HG02938 (cell line): ENCODE measurements around the gene ZNF445.
"Not testable (repeated sequence)": the region's sequence is repeated elsewhere in the genome, so short reads cannot be mapped to it uniquely, and the experiment has no call there.

Source experiments
- ATAC-seq: cut with Tn5 transposase; IDR thresholded peaks from one replicate; pipeline ENCODE4 v1.9.1; 2021; ENCODE audit warnings: mild to moderate bottlenecking, moderate library complexity; ENCODE audit not compliant: unreplicated experiment

Gene ZNF445

GRCh38 chr3:44476963-44477311 lies 533 bp downstream of the ZNF445 start:
- no peak for ATAC-seq

- ATAC-seq, result no peak
These were observed 1.3 kb downstream of the ZNF445 start for GRCh38 chr3:44476181-44476611.

- ATAC-seq, result not testable (repeated sequence)
These were observed 2.6 kb downstream of the ZNF445 start for GRCh38 chr3:44474886-44475285.

GRCh38 chr3:44470430-44470829 lies 7.0 kb downstream of the ZNF445 start:
- no peak for ATAC-seq

GRCh38 chr3:44469914-44470313 lies 7.6 kb downstream of the ZNF445 start:
- no peak for ATAC-seq

GRCh38 chr3:44468572-44469520 lies 8.6 kb downstream of the ZNF445 start:
- ATAC-seq, result no peak

GRCh38 chr3:44468099-44468537 lies 9.4 kb downstream of the ZNF445 start:
- not testable (repeated sequence) for ATAC-seq

GRCh38 chr3:44467241-44467640 lies 10.2 kb downstream of the ZNF445 start:
- no peak for ATAC-seq

- ATAC-seq, result not testable (repeated sequence)
These were observed 12.6 kb downstream of the ZNF445 start for GRCh38 chr3:44464920-44465319.

- no peak for ATAC-seq
These were observed 13.0 kb downstream of the ZNF445 start for GRCh38 chr3:44464509-44464908.

GRCh38 chr3:44460050-44460449 lies 17.4 kb downstream of the ZNF445 start:
- not testable (repeated sequence) for ATAC-seq

- ATAC-seq, result no peak
These were observed 22.2 kb downstream of the ZNF445 start for GRCh38 chr3:44455318-44455717.

GRCh38 chr3:44454258-44454657 lies 23.2 kb downstream of the ZNF445 start:
- ATAC-seq, result no peak

GRCh38 chr3:44451441-44451840 lies 26.0 kb downstream of the ZNF445 start:
- ATAC-seq, result no peak

- no peak for ATAC-seq
These were observed 30.5 kb downstream of the ZNF445 start for GRCh38 chr3:44446929-44447328.

GRCh38 chr3:44445786-44446185 lies 31.7 kb downstream of the ZNF445 start:
- no peak for ATAC-seq

- ATAC-seq, result no peak
These were observed 32.4 kb downstream of the ZNF445 start for GRCh38 chr3:44444896-44445691.

GRCh38 chr3:44444437-44444836 lies 33.0 kb downstream of the ZNF445 start:
- ATAC-seq, result no peak

- no peak for ATAC-seq
These were observed 34.7 kb downstream of the ZNF445 start for GRCh38 chr3:44442596-44443309.

- peak; percentile 97 for ATAC-seq
These were observed 37.8 kb downstream of the ZNF445 start for GRCh38 chr3:44439499-44440295.
